NCI-H69 (cell line): ENCODE measurements around the gene DOK7.
A peak's percentile ranks its signal among the peaks of the same experiment; 100 is the strongest.

Source experiments
- DNase-seq: peaks from one replicate; lab custom pipeline; 2025; lab: John Stamatoyannopoulos, UW

DOK7 gene

GRCh38 chr4:3463556-3464348 lies 646 bp downstream of the DOK7 start:
- DNase-seq, result no peak

- DNase-seq, result no peak
Observed at GRCh38 chr4:3464349-3464905, 1.3 kb downstream of the DOK7 start.

DNA sequence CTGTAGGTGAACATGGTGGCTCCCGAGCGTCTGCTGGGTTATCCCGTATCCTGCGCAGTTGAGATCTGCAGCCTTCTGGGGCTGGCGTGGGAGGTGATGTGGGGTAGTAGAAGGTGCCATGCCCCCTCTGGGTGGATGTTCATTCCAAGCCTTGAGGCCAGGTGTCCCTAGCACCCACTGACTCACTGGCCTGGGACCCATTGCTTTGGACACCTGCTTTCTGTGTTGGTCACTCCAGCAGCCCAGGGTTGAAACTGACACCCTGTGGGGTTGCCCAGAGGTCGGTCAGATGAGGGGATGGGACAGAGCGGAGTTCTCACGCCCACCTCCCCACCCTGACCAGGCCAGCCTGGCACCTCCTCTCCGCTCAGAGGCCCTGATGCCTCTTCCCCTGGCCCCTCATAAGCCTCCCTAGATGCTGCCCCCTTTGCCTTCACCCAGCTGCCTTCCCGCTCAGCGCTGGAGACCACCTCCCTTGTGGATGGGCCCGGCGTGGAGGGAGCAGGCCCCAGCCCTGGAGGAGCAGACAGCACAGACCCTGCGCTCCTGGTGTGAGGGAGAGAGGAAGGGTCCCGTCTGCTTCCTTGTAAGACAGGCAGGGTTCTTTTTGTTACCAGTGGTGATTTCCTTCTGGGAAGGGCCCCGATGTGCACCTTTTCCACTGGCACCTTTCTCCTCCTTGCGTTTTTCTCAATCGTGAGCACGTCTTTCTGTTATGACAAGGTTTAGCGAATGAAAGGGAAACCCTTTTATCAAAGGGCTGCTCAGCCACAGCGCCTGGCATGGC lies 2.0 kb downstream of the DOK7 start:
- DNase-seq, result no peak

DNA sequence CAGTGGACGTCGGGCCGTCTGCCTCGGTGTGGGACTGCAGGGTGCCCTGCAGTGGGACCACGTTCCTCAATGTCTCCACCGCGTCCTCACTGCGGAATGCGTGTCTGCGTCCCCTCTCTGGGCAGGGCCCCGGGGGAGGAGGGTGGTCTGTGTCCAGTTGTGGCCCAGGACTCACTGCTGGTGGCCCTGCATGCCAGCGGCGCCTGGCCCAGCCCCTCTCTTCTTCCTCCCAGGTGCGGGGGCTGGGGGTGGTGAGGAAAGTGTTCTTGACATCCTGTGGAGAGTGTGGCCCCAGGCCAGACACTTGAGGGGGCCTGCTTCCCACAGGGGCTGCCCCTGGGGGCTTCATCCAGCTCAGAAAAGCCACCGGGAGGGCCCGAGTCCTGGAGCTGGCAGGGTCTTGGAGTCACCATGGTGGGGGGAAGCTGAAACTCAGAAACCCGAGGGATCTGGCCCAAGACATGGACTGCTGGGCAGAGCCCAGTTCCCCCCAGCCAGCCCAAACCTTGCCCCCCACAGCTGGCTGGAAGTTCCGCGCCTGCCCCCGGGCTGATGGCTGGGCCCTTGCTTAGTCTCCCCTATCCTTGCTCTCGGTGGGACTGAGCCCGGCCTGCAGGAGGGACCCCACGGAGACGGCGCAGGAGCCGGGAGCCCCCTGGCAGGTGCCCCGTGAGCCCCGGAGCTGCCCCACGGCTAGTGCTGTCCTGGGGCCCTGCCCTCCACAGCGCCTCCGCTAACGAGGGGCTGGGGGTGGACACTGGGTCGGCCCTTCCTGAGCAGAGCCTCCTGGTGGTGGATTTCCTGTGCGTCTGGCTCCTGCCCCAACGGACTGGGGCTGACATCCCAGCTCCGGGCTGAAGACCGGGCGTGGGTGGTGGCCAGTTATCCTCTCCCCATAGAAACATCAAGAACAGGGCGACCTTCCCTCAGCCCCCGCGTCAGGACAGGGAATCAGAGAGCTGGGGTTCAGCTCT lies 2.9 kb downstream of the DOK7 start:
- DNase-seq, result no peak

- no peak for DNase-seq
Observed at GRCh38 chr4:3466691-3467600, 3.8 kb downstream of the DOK7 start.

- DNase-seq, result no peak
Observed at GRCh38 chr4:3467601-3468031, 4.5 kb downstream of the DOK7 start.

DNA sequence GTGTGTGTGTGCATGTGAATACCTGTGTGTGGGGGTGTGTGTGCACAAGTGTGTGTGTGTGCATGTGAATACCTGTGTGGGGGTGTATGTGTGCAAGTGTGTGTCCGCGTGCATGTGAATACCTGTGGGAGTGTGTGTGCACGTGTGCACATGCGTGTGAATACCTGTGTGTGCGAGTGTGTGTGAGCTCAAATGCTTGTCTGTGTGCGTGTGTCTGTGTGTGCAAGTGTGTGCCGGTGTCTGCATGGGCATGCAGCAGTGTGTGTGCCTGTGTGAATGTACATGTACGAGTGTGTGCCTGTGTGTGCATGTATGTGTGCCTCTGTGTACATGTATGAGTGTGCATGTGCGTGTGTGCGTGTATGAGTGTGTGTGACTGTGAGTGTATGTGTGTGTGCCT lies 5.0 kb downstream of the DOK7 start:
- no peak for DNase-seq

DNA sequence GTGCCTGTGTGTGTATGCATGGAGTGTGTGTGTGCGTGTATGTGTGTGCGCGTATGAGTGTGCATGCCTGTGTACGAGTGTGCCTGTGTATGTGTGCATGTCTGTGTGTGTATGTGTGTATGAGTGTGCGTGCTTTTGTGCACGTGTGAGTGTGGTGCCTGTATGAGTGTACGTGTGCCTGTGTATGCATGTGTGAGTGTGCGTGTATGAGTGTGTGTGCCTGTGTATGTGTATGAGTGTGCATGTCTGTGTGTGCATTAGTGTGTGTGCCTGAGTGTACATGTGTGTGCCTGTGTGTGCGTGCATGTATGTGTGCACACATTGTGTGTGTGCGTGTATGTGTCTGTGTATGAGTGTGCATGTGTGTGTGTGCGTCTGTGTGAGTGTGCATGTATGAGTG lies 5.7 kb downstream of the DOK7 start:
- DNase-seq, result no peak

DNA sequence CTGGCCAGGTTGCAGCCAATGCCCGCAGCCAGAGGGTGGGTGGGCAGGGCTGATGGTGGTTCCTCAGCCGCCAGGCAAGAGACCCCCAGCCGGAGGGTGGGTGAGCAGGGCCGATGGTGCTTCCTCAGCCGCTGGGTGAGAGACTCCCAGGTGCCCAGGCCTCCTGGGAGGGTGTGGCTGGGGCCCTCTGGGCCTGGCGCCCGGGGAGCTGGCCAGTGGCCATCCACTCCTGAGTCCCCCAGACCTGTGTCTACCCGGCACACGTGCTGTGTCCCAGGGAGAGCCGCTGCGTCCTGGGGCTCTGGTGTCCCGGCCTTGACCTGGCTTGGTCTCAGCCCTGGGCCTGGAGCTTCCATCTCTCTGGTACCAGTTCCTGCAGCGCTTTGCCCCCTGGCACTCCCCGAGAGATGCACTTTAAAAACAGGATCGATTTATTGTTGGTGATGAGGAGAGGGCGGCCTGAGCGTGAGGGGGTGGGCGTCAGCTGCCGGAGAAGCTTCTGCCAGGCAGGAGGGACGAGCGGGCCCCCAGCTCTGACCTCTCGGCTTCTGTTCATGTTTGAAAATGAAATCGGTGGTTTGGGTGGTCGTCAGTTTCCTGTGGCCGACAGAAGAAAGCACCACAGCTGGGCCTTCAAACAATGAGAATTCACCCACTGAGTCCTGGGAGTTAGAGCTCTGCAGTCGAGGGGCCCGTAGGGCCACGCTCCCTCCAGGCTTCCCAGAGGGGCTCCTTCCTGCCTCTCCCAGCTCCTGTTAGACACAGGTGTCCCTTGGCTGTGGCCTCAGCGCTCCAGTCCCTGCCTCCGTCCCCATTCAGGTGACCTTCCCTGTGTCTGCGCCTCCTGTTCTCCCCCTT lies 6.5 kb downstream of the DOK7 start:
- DNase-seq, result no peak

DNA sequence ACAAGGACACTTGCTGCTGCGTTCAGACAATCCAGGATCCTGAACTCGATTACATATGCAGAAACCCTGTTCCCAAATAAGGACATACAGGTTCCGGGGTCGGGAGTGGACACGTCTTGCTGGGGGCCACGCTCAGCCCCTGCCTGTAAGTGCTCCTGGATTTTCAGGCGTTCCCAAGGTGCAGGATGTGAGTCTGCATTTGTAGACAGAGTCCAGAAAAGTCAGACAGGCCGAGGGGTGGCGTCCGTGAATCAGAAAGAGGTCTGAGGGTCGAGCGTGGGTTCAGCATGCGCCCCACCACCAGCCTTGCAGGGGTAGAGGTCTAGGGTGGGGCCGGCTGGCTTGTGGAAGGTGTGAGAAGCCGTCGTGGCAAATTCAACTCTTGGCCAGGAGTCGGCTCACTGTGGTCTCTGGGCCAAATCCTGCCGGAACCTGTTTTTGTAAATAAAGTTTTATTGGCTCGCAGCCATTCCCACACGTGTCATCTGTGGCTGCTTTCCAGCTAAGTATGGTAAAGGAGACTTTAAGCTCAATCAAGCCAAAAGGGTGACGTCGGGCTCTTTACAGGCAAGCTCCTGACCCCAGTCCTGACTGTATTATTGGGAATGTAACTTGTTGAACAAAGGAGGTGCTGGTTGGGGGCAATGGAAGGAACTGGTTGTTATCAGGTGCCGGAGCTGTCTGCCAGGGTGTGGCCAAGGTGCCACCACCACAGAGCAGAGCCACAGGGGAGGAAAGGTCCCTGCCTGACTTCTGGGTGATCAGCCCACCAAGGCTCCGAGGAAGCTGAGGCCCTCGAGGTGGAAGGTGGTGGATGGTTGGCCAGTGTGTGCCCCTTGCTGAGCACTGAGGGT lies 7.4 kb downstream of the DOK7 start:
- DNase-seq, result no peak

- DNase-seq, result no peak
Observed at GRCh38 chr4:3471098-3471760, 8.1 kb downstream of the DOK7 start.

DNA sequence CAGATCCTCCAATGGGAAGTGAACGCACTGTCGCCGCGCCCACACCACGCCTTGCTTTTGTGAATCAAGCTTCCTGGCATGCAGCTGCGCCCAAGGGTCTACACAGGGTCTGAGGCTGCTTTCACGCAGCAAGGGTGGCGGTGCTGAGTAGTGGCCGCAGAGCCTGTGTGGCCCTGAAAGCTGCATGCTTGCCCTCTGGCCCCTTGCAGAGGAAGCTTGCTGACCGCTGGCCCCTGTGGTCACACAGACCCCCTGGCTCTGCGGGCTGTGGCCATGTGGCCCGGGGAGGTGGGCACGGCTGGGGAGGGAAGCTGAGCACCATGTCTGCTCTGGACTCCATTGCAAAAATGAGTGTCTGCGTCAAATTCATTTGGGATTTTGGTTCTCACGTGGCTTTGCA lies 8.8 kb downstream of the DOK7 start:
- no peak for DNase-seq

DNA sequence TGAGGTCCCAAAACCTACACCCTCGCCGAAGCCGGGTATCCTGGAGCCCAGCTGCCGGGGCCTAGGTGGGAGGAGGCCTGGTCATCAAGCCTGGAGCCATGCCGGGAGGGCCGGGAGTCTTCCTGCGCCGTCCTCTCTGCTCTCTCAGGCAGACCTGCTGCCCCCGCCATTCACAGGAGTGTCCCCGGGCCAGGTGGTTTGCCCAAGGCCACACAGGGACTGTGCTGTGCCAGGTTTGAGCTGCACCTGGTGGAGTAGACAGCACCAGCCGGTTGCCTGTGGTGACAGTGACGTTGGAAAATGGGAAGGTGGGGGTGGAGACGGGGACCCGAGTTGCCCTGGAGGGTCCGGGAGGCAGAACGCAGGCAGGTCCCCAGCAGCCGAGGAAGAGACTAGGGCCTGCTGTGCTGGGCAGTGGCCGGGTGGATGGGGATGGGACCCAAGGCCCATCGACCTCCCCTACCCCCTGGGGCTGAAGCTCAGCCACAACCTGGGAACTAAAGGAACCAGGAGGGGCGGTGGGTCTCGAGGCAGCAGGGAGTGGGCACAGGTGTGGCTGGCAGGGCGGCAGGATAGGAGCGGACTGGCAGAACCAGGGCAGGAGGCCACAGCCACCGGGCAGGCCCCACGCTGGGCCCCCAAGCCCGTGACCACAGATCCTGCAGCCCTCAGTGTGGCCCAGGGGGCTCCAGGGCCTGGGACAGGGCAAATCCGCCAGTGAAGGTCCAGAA lies 9.5 kb downstream of the DOK7 start:
- peak; percentile 55 for DNase-seq

DNA sequence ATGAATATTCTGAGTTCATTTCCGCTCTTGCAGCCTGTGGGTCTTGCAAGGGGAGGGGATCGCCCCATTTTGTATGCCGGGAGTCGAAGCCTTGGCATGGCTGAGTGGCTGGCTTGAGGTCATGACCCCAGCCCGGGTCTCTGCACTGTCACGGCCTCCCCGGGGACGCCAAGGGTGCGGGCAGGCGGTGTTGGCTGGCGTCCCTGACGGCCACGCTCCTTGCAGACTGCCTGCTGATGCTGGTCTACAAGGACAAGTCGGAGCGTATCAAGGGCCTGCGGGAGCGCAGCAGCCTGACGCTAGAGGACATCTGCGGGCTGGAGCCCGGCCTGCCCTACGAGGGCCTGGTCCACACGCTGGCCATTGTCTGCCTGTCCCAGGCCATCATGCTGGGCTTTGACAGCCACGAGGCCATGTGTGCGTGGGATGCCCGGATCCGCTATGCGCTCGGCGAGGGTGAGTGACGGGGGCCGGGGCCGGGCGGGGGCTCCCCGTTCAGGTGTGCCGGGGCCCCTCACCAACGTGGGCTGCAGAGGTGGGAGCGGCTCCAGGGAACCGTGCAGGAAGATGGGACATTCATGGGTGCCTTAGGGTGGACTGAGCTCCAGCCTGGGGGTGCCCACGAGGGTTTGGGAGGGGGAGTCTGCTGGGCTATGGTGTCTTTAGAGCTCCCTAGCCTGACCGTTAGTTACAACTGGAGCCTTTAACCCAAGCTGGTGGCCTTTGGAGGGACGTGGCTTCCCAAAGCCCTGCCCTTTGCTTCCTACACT lies 10.3 kb downstream of the DOK7 start:
- DNase-seq, result no peak

GRCh38 chr4:3473996-3474765 lies 11.1 kb downstream of the DOK7 start:
- DNase-seq, result no peak
